IMR-90 (cell line): ENCODE results near the gene TSPYL1. TPM values are rescaled to one million over a fixed set of nuclear protein-coding genes. Genes with fewer than 3 reads are reported as not detected.
A peak's percentile ranks its signal among the peaks of the same experiment; 100 is the strongest.

Experiments used
- ATAC-seq: fragments of 200-7000 bp; cut with Tn5 transposase; 2 replicates; pipeline ENCODE4 v1.9.1; 2020; ENCODE audit warnings: low read depth, mild to moderate bottlenecking, moderate library complexity
- BruUV-seq: library from RNA; stranded (reverse); fragments of 400-500 nt; replicated peaks from 2 replicates; lab custom pipeline; 2021; lab: Mats Ljungman, UMichigan
- CTCF ChIA-PET: fragments of 300-600 bp; formaldehyde crosslinking; extraction: SDS; loops from one replicate; lab custom pipeline; 2021; ENCODE audit warnings: antibody characterized with exemption; lab: Yijun Ruan, JAX
- POLR2A ChIA-PET: fragments of 300-600 bp; sonication (Branson Sonifier 250); formaldehyde crosslinking; loops from one replicate; lab custom pipeline; 2022; ENCODE audit warnings: antibody characterized with exemption; ENCODE audit not compliant: unreplicated experiment; lab: Charles Lee
- DNase-seq: peaks from one replicate; pipeline ENCODE4 v3.0.0; 2013
- H2AFZ ChIP-seq: replicated peaks from 2 replicates; pipeline ENCODE3; 2013; ENCODE audit warnings: low read length, mild to moderate bottlenecking; ENCODE audit not compliant: poor library complexity
- H2AK5ac ChIP-seq: 2 replicates; pipeline ENCODE4 v1.6.1; 2013; ENCODE audit warnings: low read depth, low read length, inconsistent platforms
- H2AK9ac ChIP-seq: replicated peaks from 2 replicates; pipeline ENCODE3; 2013; ENCODE audit warnings: mild to moderate bottlenecking, low read depth, low read length, moderate library complexity; ENCODE audit not compliant: poor library complexity
- H2BK120ac ChIP-seq: 2 replicates; pipeline ENCODE4 v1.6.1; 2013; ENCODE audit warnings: low read depth, low read length, inconsistent platforms
- H2BK15ac ChIP-seq: 3 replicates; pipeline ENCODE4 v1.6.1; 2013; ENCODE audit warnings: low read depth, low read length, inconsistent platforms
- H2BK20ac ChIP-seq: 2 replicates; pipeline ENCODE4 v1.6.1; 2013; ENCODE audit warnings: low read depth, mild to moderate bottlenecking, inconsistent platforms, low read length, moderate library complexity
- H2BK5ac ChIP-seq: 2 replicates; pipeline ENCODE4 v1.6.1; 2013; ENCODE audit warnings: mild to moderate bottlenecking, low read depth, low read length, inconsistent platforms; ENCODE audit not compliant: poor library complexity, severe bottlenecking
- H3K14ac ChIP-seq: replicated peaks from 2 replicates; pipeline ENCODE4 v1.6.1; 2013; ENCODE audit warnings: low read depth, low read length, inconsistent platforms
- H3K18ac ChIP-seq: 2 replicates; pipeline ENCODE4 v1.6.1; 2013; ENCODE audit warnings: low read depth, low read length, control low read depth
- H3K23ac ChIP-seq: 2 replicates; pipeline ENCODE4 v1.6.1; 2013; ENCODE audit warnings: low read depth, low read length, inconsistent platforms
- H3K27ac ChIP-seq: 2 replicates; pipeline ENCODE4 v1.5.1; 2013; ENCODE audit warnings: mild to moderate bottlenecking, control low read depth, low read length; ENCODE audit not compliant: insufficient read depth
- H3K27me3 ChIP-seq: 2 replicates; pipeline ENCODE4 v1.6.1; 2013; ENCODE audit warnings: low read length; ENCODE audit not compliant: control insufficient read depth, insufficient read depth
- H3K36me3 ChIP-seq: 2 replicates; pipeline ENCODE4 v1.6.1; 2013; ENCODE audit warnings: low read length, mixed read lengths; ENCODE audit not compliant: control insufficient read depth, insufficient read depth
- H3K4ac ChIP-seq: 2 replicates; pipeline ENCODE4 v1.6.1; 2013; ENCODE audit warnings: low read depth, low read length, inconsistent platforms
- H3K4me1 ChIP-seq: 2 replicates; pipeline ENCODE4 v1.6.1; 2013; ENCODE audit warnings: low read length, mixed read lengths; ENCODE audit not compliant: control insufficient read depth, insufficient read depth
- H3K4me2 ChIP-seq: 2 replicates; pipeline ENCODE4 v1.6.1; 2013; ENCODE audit warnings: low read depth, mild to moderate bottlenecking, control low read depth, low read length, moderate library complexity
- H3K4me3 ChIP-seq: 2 replicates; pipeline ENCODE4 v1.5.1; 2013; ENCODE audit warnings: low read depth, mild to moderate bottlenecking, control low read depth, low read length, moderate library complexity; ENCODE audit not compliant: insufficient read depth
- H3K56ac ChIP-seq: 2 replicates; pipeline ENCODE4 v1.6.1; 2013; ENCODE audit warnings: low read length, inconsistent platforms; ENCODE audit not compliant: insufficient read depth; ENCODE audit errors: extremely low read depth
- H3K79me1 ChIP-seq, 2 experiments: 2 replicates each; pipeline ENCODE4 v1.6.1; 2013; ENCODE audit warnings: low read length in 2 of 2, inconsistent platforms in 1 of 2, low read depth in 1 of 2
- H3K9ac ChIP-seq: 2 replicates; pipeline ENCODE4 v1.6.1; 2013; ENCODE audit warnings: low read depth, low read length, control low read depth
- H3K9me1 ChIP-seq: 2 replicates; pipeline ENCODE4 v1.6.1; 2013; ENCODE audit warnings: low read length, inconsistent platforms; ENCODE audit not compliant: insufficient read depth
- H3K9me3 ChIP-seq: 2 replicates; pipeline ENCODE4 v1.6.1; 2013; ENCODE audit warnings: low read length; ENCODE audit not compliant: control insufficient read depth, insufficient read depth
- H4K20me1 ChIP-seq: 2 replicates; pipeline ENCODE4 v1.6.1; 2013; ENCODE audit warnings: low read length, inconsistent platforms; ENCODE audit not compliant: insufficient read depth
- H4K5ac ChIP-seq: 2 replicates; pipeline ENCODE4 v1.6.1; 2013; ENCODE audit warnings: mild to moderate bottlenecking, low read depth, low read length, control low read depth
- H4K8ac ChIP-seq, 2 experiments: 2 replicates each; pipeline ENCODE4 v1.6.1; 2013; ENCODE audit warnings: low read depth in 2 of 2, low read length in 2 of 2, control low read depth in 1 of 2, inconsistent platforms in 1 of 2
- H4K91ac ChIP-seq: 2 replicates; pipeline ENCODE4 v1.6.1; 2013; ENCODE audit warnings: low read depth, low read length, inconsistent platforms; ENCODE audit not compliant: insufficient read depth
- BHLHE40 ChIP-seq: fragments of 150-350 bp; IDR thresholded peaks from 2 replicates; pipeline ENCODE4 v1.6.1; 2016; ENCODE audit warnings: mild to moderate bottlenecking, low read depth, low read length
- CEBPB ChIP-seq: IDR thresholded peaks from 2 replicates; pipeline ENCODE4 v1.6.1; 2012; ENCODE audit warnings: low read depth, low read length, improper control_type of control experiment
- CHD1 ChIP-seq: IDR thresholded peaks from 2 replicates; pipeline ENCODE4 v1.6.1; 2012; ENCODE audit warnings: low read depth, low read length, improper control_type of control experiment
- FOS ChIP-seq: fragments of 150-350 bp; IDR thresholded peaks from 2 replicates; pipeline ENCODE4 v1.6.1; 2016; ENCODE audit warnings: low read depth, low read length
- MAFK ChIP-seq: IDR thresholded peaks from 2 replicates; pipeline ENCODE4 v1.6.1; 2012; ENCODE audit warnings: low read depth, low read length, improper control_type of control experiment
- WGBS, 2 experiments: methylation state at CpG; one replicate each; pipeline versions ENCODE4 v1.1.5 to v1.1.7; 2013; ENCODE audit warnings: missing lambda C conversion rate in 2 of 2; ENCODE audit not compliant: insufficient read length in 1 of 2; ENCODE audit errors: extremely low coverage in 2 of 2; 5-methylcytosine and 5-hydroxymethylcytosine counted together
- dilution Hi-C: fragments of 300-500 bp; cut with HindIII; formaldehyde crosslinking; loops from one replicate; pipeline ENCODE4 v1.14.3; 2018; ENCODE audit warnings: low sequenced_read_pairs; ENCODE audit not compliant: unreplicated experiment
- in situ Hi-C: fragments of 300-500 bp; cut with MboI; formaldehyde crosslinking; loops from 3 replicates; pipeline ENCODE4 v1.14.3; 2019; ENCODE audit warnings: low sequenced_read_pairs, inconsistent platforms, mixed read lengths
- intact Hi-C: fragments of 100-400 bp; cut with micrococcal nuclease; formaldehyde crosslinking; loops from 2 replicates; pipeline ENCODE4 v1.10.0; 2022
- polyA plus RNA-seq, 3 experiments: library from polyadenylated mRNA; depleted of rRNA; stranded (reverse); fragments of >200 nt; gene quantifications; 2 replicates each; pipeline ENCODE4 v1.2.3, GENCODE V29; 2012; ENCODE audit warnings: low replicate concordance in 1 of 3
- total RNA-seq: library from RNA; depleted of rRNA; stranded (reverse); fragments of >200 nt; gene quantifications from 2 replicates; pipeline ENCODE4 v1.2.3, GENCODE V29; 2012

Gene TSPYL1
- total and polyA plus RNA-seq, 2 of the 4 experiments (the other 2 are of a cell fraction): 32.4 to 111 TPM

GRCh38 chr6:116246089-116246488, 33.6 kb downstream of the TSPYL1 start:
- ATAC-seq (peak; percentile 84), DNase-seq (peak; percentile 87)
- Histone ChIP-seq H3K4ac (no peak overlapping the region), H4K20me1 (no peaks in the 10 kb centered on the region), H3K9me1 (peaks cover 8% of the 10 kb centered on the region; the same call in 1 of the 2 replicates), H4K8ac (no peak overlapping the region), H3K14ac (no peak overlapping the region), H4K5ac (no peak overlapping the region), H2AK9ac (no peak overlapping the region), H3K27ac (no peak overlapping the region), H2BK120ac (no peak overlapping the region), H2BK15ac (no peak overlapping the region), H2BK5ac (peak overlapping the region; percentile 87), H3K36me3 (0 out of 2 replicates have a peak, but pooled peaks cover 3% of the 10 kb centered on the region), H2BK20ac (no peak overlapping the region), H3K9me3 (no peaks in the 10 kb centered on the region), H3K79me1 (peaks cover 3 to 25% of the 10 kb centered on the region in 2 experiments), H2AFZ (no peak overlapping the region), H2AK5ac (no peak overlapping the region), H3K4me1 (peaks cover 9% of the 10 kb centered on the region), H3K18ac (no peak overlapping the region), H3K9ac (no peak overlapping the region), H3K4me3 (no peak overlapping the region), H3K23ac (no peak overlapping the region), H3K56ac (no peak overlapping the region), H3K4me2 (no peak overlapping the region), H3K27me3 (no peaks in the 10 kb centered on the region), H4K91ac (no peak overlapping the region)
- in situ Hi-C loops: no loop called here
- ChIA-PET CTCF (interaction anchor here (1.2 to 1.5 kb wide), 3 partner anchors 12 to 29 kb away, joined by 3 to 4 read pairs (median 3); no protein-coding TSS in a partner anchor), POLR2A (no interaction called here)
- no TSS peak for BruUV-seq
- dilution Hi-C loops: no loop called here
- intact Hi-C loops: no loop called here
- no CpG with 5 or more reads among the region's 4 CpGs for WGBS, 2 experiments
- TF ChIP-seq CHD1: no peak
- no peak for TF ChIP-seq BHLHE40
- 0 out of 2 replicates have a peak, but pooled peaks have one; percentile 4 for TF ChIP-seq MAFK
- TF ChIP-seq CEBPB: 0 out of 2 replicates have a peak, but pooled peaks have one; percentile 8
- peak; percentile 65 for TF ChIP-seq FOS
